ENCODE data around the gene CCM2L.
A peak's percentile ranks its signal among the peaks of the same experiment; 100 is the strongest.

Gene CCM2L

GRCh38 chr20:31998246-31998645, 12.0 kb upstream of the CCM2L start:
- no peak for DNase-seq

GRCh38 chr20:32003325-32003724, 6.9 kb upstream of the CCM2L start:
- DNase-seq, result no peak

- DNase-seq, result peak in 1 of 2 experiments; percentile 74
Measured at GRCh38 chr20:32004963-32005362, 5.3 kb upstream of the CCM2L start.

- DNase-seq, result no peak
Measured at GRCh38 chr20:32006053-32006452, 4.2 kb upstream of the CCM2L start.

GRCh38 chr20:32006841-32007786, 3.1 kb upstream of the CCM2L start:
- DNase-seq, result no peak

GRCh38 chr20:32007787-32008616, 2.2 kb upstream of the CCM2L start:
- peak in 1 of 2 experiments; percentile 43 for DNase-seq

- DNase-seq, result no peak
Measured at GRCh38 chr20:32009564-32009963, 674 bp upstream of the CCM2L start.

- no peak for DNase-seq
Measured at GRCh38 chr20:32010666-32011065, 428 bp downstream of the CCM2L start.

GRCh38 chr20:32012159-32012688, 2.0 kb downstream of the CCM2L start:
- DNase-seq, result no peak

- DNase-seq, result no peak
Measured at GRCh38 chr20:32013326-32013725, 3.1 kb downstream of the CCM2L start.

- peak in 1 of 2 experiments; percentile 35 for DNase-seq
Measured at GRCh38 chr20:32017711-32018251, 7.5 kb downstream of the CCM2L start.

GRCh38 chr20:32018269-32019155, 8.3 kb downstream of the CCM2L start:
- DNase-seq, result peak; percentile 73 to 78

GRCh38 chr20:32019156-32019510, 8.9 kb downstream of the CCM2L start:
- peak in 1 of 2 experiments; percentile 41 for DNase-seq

- DNase-seq, result no peak
Measured at GRCh38 chr20:32019563-32020463, 9.6 kb downstream of the CCM2L start.

- DNase-seq, result no peak
Measured at GRCh38 chr20:32021091-32021490, 10.9 kb downstream of the CCM2L start.

GRCh38 chr20:32024683-32025295, 14.6 kb downstream of the CCM2L start:
- no peak for DNase-seq

GRCh38 chr20:32027643-32028042, 17.4 kb downstream of the CCM2L start:
- no peak for DNase-seq

- DNase-seq, result no peak
Measured at GRCh38 chr20:32028647-32029372, 18.6 kb downstream of the CCM2L start.

- DNase-seq, result no peak
Measured at GRCh38 chr20:32029561-32029960, 19.3 kb downstream of the CCM2L start.
